Measurements from ENCODE around the gene NKPD1.

- TF ChIP-seq CTCF (IDR thresholded peaks at IDR 0.05) (peak in 2 of 3 experiments; percentile 19 to 29), POLR2A (IDR thresholded peaks at IDR 0.05) (no peak)
These were observed 1.2 kb upstream of the NKPD1 start for GRCh38 chr19:45161738-45162607.
